Endodermal cell (in vitro differentiated cells): ENCODE measurements around the gene SALL2. TPM values are rescaled to one million over a fixed set of nuclear protein-coding genes. Genes with fewer than 3 reads are reported as not detected.

Experiments used
- DNase-seq: peaks from one replicate; pipeline ENCODE4 v3.0.0-alpha.2; 2017
- H3K27ac ChIP-seq: 2 replicates; pipeline ENCODE4 v1.5.1; 2013; ENCODE audit warnings: mild to moderate bottlenecking, low read depth, low read length, moderate library complexity
- H3K27me3 ChIP-seq: 2 replicates; pipeline ENCODE4 v1.6.1; 2013; ENCODE audit warnings: mild to moderate bottlenecking, low read length, moderate library complexity; ENCODE audit not compliant: insufficient read depth, control insufficient read depth, poor library complexity, severe bottlenecking
- H3K36me3 ChIP-seq: 2 replicates; pipeline ENCODE4 v1.7.0; 2013; ENCODE audit warnings: mild to moderate bottlenecking, low read length, moderate library complexity; ENCODE audit not compliant: control insufficient read depth, insufficient read depth
- H3K4me1 ChIP-seq: one replicate; pipeline ENCODE4 v1.7.0; 2013; ENCODE audit warnings: low read length; ENCODE audit not compliant: control insufficient read depth, insufficient read depth
- H3K4me3 ChIP-seq: 2 replicates; pipeline ENCODE4 v1.5.1; 2013; ENCODE audit warnings: mild to moderate bottlenecking, low read length, moderate library complexity
- H3K9ac ChIP-seq: 2 replicates; pipeline ENCODE4 v1.6.1; 2013; ENCODE audit warnings: mild to moderate bottlenecking, low read length, moderate library complexity; ENCODE audit not compliant: poor library complexity, severe bottlenecking; ENCODE audit errors: extremely low read depth
- H3K9me3 ChIP-seq: 2 replicates; pipeline ENCODE4 v1.6.1; 2013; ENCODE audit warnings: mild to moderate bottlenecking, low read length, moderate library complexity; ENCODE audit not compliant: control insufficient read depth
- H3K27ac Mint-ChIP-seq: 2 replicates; pipeline ENCODE4 v1.8.0; 2020; ENCODE audit warnings: mixed read lengths
- H3K27me3 Mint-ChIP-seq: 2 replicates; pipeline ENCODE4 v1.8.0; 2021; ENCODE audit warnings: mild to moderate bottlenecking, mixed read lengths; ENCODE audit not compliant: insufficient read depth
- H3K36me3 Mint-ChIP-seq: 2 replicates; pipeline ENCODE4 v1.8.0; 2020; ENCODE audit warnings: low read depth, mixed read lengths
- H3K4me1 Mint-ChIP-seq: 2 replicates; pipeline ENCODE4 v1.8.0; 2020; ENCODE audit warnings: mixed read lengths
- H3K4me3 Mint-ChIP-seq: 2 replicates; pipeline ENCODE4 v1.8.0; 2020; ENCODE audit warnings: mild to moderate bottlenecking, moderate library complexity, mixed read lengths
- H3K9me3 Mint-ChIP-seq: 2 replicates; pipeline ENCODE4 v1.8.0; 2020; ENCODE audit warnings: mild to moderate bottlenecking, mixed read lengths
- WGBS, 2 experiments: methylation state at CpG; one replicate each; pipeline versions ENCODE4 v1.1.5 to v1.1.7; 2013; ENCODE audit warnings: missing lambda C conversion rate in 2 of 2, mixed read lengths in 1 of 2; ENCODE audit not compliant: insufficient coverage in 1 of 2, insufficient read length in 1 of 2; 5-methylcytosine and 5-hydroxymethylcytosine counted together
- total RNA-seq, 2 donors: library from RNA; stranded (reverse); fragmentation: NEBNext Ultra II Directional in 1 of 2; extraction: Animal tissue kit (Norgen Biotek cat#: 25700) in 1 of 2; gene quantifications; 2 replicates in 1 of 2; 3 replicates in 1 of 2; pipeline ENCODE4 v1.2.1, GENCODE V29; 2021
- TF ChIP-seq, protein P1 (sequence below): fragments of 200-600 bp; sonication (generic); conservative IDR thresholded peaks from 2 replicates; pipeline ENCODE4 v1.5.0; 2021; ENCODE audit warnings: antibody characterized with exemption, mild to moderate bottlenecking

The SALL2 gene
- total RNA-seq, 2 donors from 2014 or later, result 78.6 to 120 TPM

DNA sequence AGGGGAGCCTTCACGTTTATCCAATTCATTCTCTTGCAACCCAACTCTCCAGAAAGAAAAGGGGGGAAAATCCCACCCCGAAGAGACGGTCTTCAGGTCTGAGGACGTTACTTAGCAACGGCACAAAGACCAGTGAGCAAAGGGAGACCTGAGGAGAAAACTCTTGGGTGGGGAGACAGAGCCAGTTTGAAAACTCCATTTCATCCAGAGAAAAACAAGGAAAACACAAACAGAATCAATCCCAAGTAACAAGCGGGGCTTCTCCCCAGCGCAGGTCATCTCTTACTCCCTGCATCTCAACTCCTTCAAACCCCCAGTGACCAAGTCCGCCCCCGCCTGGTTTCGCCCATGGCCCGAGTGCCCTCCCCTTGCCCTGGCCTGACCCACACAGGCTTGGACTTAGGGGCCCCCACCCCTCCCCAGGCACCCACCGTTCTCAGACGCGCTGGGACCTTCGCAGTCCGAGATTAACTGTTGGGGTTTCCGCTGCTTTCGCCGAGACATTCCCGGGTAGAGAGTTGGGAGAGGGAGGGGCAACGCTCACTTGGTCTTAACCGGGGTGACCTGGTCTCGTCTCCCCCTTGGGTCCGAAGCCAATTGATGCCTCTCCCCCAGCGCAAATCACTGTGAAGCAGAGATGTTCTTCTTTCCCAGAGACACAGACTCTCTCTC is 10.4 kb upstream of the SALL2 start:
- peaks cover 46% of the 10 kb centered on the region for H3K4me1 Mint-ChIP-seq
- peak overlapping the region; percentile 99 for H3K4me3 ChIP-seq
- H3K27me3 Mint-ChIP-seq, result no peaks in the 10 kb centered on the region
- TF ChIP-seq, protein P1, sequence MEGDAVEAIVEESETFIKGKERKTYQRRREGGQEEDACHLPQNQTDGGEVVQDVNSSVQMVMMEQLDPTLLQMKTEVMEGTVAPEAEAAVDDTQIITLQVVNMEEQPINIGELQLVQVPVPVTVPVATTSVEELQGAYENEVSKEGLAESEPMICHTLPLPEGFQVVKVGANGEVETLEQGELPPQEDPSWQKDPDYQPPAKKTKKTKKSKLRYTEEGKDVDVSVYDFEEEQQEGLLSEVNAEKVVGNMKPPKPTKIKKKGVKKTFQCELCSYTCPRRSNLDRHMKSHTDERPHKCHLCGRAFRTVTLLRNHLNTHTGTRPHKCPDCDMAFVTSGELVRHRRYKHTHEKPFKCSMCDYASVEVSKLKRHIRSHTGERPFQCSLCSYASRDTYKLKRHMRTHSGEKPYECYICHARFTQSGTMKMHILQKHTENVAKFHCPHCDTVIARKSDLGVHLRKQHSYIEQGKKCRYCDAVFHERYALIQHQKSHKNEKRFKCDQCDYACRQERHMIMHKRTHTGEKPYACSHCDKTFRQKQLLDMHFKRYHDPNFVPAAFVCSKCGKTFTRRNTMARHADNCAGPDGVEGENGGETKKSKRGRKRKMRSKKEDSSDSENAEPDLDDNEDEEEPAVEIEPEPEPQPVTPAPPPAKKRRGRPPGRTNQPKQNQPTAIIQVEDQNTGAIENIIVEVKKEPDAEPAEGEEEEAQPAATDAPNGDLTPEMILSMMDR, result no peak
- H3K9ac ChIP-seq, result peak overlapping the region; percentile 85
- peak overlapping the region; percentile 98 for H3K27ac ChIP-seq
- no peaks in the 10 kb centered on the region for H3K36me3 ChIP-seq
- H3K36me3 Mint-ChIP-seq, result peaks cover 7% of the 10 kb centered on the region
- 0% methylated on average over 5 to 25 of the region's 25 CpGs for WGBS, 2 experiments
- no peaks in the 10 kb centered on the region for H3K9me3 Mint-ChIP-seq
- peak overlapping the region; percentile 95 for H3K27ac Mint-ChIP-seq
- DNase-seq, result peak; percentile 75
- H3K9me3 ChIP-seq, result no peaks in the 10 kb centered on the region
- peak overlapping the region; percentile 90 for H3K4me3 Mint-ChIP-seq
- no peaks in the 10 kb centered on the region for H3K27me3 ChIP-seq
- peaks cover 15% of the 10 kb centered on the region for H3K4me1 ChIP-seq

DNA sequence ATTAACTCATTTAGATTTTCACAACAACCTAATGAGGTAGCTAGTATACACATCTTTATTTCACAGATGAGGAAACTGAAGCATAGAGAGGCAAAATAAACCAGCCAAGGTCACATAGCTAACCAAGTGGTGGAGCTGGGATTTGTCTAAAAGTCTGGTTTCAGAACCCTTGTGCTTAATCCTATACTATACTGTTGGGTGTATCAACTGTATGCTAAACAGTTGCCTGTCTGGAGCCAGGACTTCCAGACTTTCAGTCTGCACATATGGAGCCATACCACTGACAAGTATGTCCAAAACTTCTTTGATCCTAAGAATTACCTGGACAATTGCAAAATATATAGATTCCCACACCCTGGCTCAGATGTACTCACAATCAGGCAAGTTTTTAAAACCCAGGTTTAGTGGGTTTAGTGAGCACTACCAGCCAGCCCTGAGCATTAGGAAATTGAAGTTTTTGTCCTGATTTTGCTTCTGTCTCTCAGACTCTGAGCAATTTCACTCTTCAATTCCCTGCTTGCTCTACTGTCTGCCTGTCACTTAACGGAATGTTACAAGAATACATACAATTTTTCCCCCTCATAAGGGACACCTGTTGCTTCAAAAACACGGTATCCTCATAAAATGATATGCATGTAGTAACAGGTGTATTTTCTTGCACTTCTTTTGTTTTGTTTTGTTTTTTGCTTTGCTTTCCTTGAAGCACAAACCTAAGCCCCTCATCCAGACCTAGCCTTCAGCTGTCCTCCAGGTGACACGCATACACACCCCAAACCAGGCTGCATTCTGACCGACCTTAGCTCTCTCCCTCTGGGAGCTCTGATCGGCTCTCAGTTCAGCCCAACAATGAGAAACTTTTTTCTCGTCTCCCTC is 9.6 kb upstream of the SALL2 start:
- peaks cover 46% of the 10 kb centered on the region for H3K4me1 Mint-ChIP-seq
- Histone ChIP-seq H3K27ac (peak overlapping the region; percentile 98), H3K4me3 (peak overlapping the region; percentile 99), H3K9me3 (no peaks in the 10 kb centered on the region), H3K27me3 (no peaks in the 10 kb centered on the region), H3K36me3 (no peaks in the 10 kb centered on the region), H3K9ac (peak overlapping the region; percentile 85), H3K4me1 (peaks cover 15% of the 10 kb centered on the region)
- H3K4me3 Mint-ChIP-seq, result peak overlapping the region; percentile 90
- WGBS, 2 experiments, result 0 to 3% methylated on average over 1 to 5 of the region's 6 CpGs
- H3K27ac Mint-ChIP-seq, result peak overlapping the region; percentile 95
- DNase-seq, result no peak
- TF ChIP-seq, protein P1, result no peak
- peaks cover 7% of the 10 kb centered on the region for H3K36me3 Mint-ChIP-seq
- no peaks in the 10 kb centered on the region for H3K9me3 Mint-ChIP-seq
- no peaks in the 10 kb centered on the region for H3K27me3 Mint-ChIP-seq

GRCh38 chr14:21534576-21534975 is 8.4 kb upstream of the SALL2 start:
- Histone ChIP-seq H3K4me1 (peaks cover 13% of the 10 kb centered on the region), H3K9me3 (no peaks in the 10 kb centered on the region), H3K27ac (peak overlapping the region; percentile 73), H3K27me3 (no peaks in the 10 kb centered on the region), H3K9ac (peak overlapping the region; percentile 48), H3K36me3 (no peaks in the 10 kb centered on the region), H3K4me3 (peak overlapping the region; percentile 99)
- Mint-ChIP-seq H3K4me3 (peak overlapping the region; percentile 90), H3K27me3 (no peaks in the 10 kb centered on the region), H3K27ac (peak overlapping the region; percentile 93), H3K9me3 (no peaks in the 10 kb centered on the region), H3K4me1 (peaks cover 46% of the 10 kb centered on the region), H3K36me3 (peaks cover 7% of the 10 kb centered on the region)
- TF ChIP-seq, protein P1, result no peak
- DNase-seq, result peak; percentile 85
- WGBS, 2 experiments, result 0 to 7% methylated on average over 2 to 4 of the region's 4 CpGs
